ENCODE data around the gene VTI1A. TPM values are rescaled to one million over a fixed set of nuclear protein-coding genes. Genes with fewer than 3 reads are reported as not detected.

The VTI1A gene
- total RNA-seq, 2 experiments from 2014 or later, result 24.9 to 28.4 TPM

DNA sequence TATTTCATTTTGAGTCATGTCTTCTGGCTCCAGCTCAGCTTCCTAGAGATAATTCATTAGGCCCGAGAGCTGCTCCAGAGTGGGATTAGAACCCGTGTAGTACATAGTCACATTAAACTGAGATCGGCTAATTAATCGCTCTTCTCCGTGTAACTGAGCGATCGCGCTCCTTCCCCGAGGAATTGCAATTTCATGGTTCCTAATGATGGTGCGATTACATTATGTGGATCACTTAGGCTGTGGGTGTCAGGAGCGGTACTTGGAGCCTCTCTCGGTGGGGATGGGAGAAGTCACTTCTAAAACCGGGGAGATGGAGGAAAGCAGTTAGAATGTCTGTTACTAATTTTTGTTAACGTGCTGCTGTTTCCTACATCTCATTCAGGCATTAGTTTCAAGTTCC lies 380.1 kb downstream of the VTI1A start:
- Mint-ChIP-seq H3K4me3 (no peak overlapping the region), H3K36me3 (ENCODE audit: low read depth) (peaks cover 7% of the 10 kb centered on the region), H3K4me1 (ENCODE audit: low read depth) (no peaks in the 10 kb centered on the region), H3K9me3 (no peaks in the 10 kb centered on the region), H3K27ac (no peak overlapping the region), H3K27me3 (ENCODE audit: low read depth) (no peaks in the 10 kb centered on the region)
- no peak for DNase-seq
- intact Hi-C loops (cut with micrococcal nuclease), result no loop called here
- CTCF ChIA-PET, result no interaction called here

- intact Hi-C loops (cut with micrococcal nuclease), result no loop called here
- no peaks in the 10 kb centered on the region for H3K4me1 Mint-ChIP-seq (ENCODE audit: low read depth)
- H3K4me3 Mint-ChIP-seq, result no peak overlapping the region
- no peak overlapping the region for H3K27ac Mint-ChIP-seq
- H3K27me3 Mint-ChIP-seq (ENCODE audit: low read depth), result no peaks in the 10 kb centered on the region
- CTCF ChIA-PET, result no interaction called here
- no peaks in the 10 kb centered on the region for H3K9me3 Mint-ChIP-seq
- DNase-seq, result no peak
- H3K36me3 Mint-ChIP-seq (ENCODE audit: low read depth), result peaks cover 4% of the 10 kb centered on the region
These were observed 380.9 kb downstream of the VTI1A start for GRCh38 chr10:112827951-112828350.

GRCh38 chr10:112831859-112832258 lies 384.8 kb downstream of the VTI1A start:
- Mint-ChIP-seq H3K4me1 (ENCODE audit: low read depth) (no peaks in the 10 kb centered on the region), H3K9me3 (no peaks in the 10 kb centered on the region), H3K27me3 (ENCODE audit: low read depth) (no peaks in the 10 kb centered on the region), H3K27ac (no peak overlapping the region), H3K36me3 (ENCODE audit: low read depth) (peaks cover 4% of the 10 kb centered on the region), H3K4me3 (no peak overlapping the region)
- CTCF ChIA-PET, result interaction anchor here (0.5 kb wide), 1 partner anchor 100 kb away, joined by 6 read pairs; no protein-coding TSS in a partner anchor
- DNase-seq, result no peak
- intact Hi-C loops (cut with micrococcal nuclease), result no loop called here

- Mint-ChIP-seq H3K27me3 (ENCODE audit: low read depth) (no peaks in the 10 kb centered on the region), H3K4me1 (ENCODE audit: low read depth) (no peaks in the 10 kb centered on the region), H3K36me3 (ENCODE audit: low read depth) (peaks cover 4% of the 10 kb centered on the region), H3K9me3 (peaks cover under 1% of the 10 kb centered on the region), H3K27ac (no peak overlapping the region), H3K4me3 (no peak overlapping the region)
- CTCF ChIA-PET, result no interaction called here
- intact Hi-C loops (cut with micrococcal nuclease), result no loop called here
- DNase-seq, result no peak
These were observed 385.4 kb downstream of the VTI1A start for GRCh38 chr10:112832361-112832878.

DNA sequence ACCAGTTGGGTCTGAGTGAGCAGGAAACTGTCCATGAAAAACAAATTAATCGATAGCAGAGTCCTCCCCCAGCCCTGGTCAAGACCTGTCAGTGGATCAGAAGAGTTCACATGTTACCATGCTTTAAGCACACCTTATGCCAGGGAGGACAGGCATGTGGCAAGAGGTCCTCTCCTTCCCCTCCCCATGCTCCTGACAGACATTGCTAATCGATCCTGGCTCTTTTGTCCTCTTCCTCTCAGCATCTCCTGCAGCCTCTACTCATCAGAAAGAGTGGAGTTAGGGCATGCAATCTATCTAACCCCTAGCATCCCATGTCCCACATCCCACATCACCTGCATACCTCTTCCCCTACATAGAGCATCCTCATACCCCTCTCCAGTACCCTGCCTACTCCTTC lies 385.9 kb downstream of the VTI1A start:
- H3K4me1 Mint-ChIP-seq (ENCODE audit: low read depth), result no peaks in the 10 kb centered on the region
- no peak for DNase-seq
- CTCF ChIA-PET, result no interaction called here
- peaks cover 4% of the 10 kb centered on the region for H3K36me3 Mint-ChIP-seq (ENCODE audit: low read depth)
- intact Hi-C loops (cut with micrococcal nuclease), result no loop called here
- peaks cover 3% of the 10 kb centered on the region for H3K9me3 Mint-ChIP-seq
- H3K27me3 Mint-ChIP-seq (ENCODE audit: low read depth), result no peaks in the 10 kb centered on the region
- H3K4me3 Mint-ChIP-seq, result no peak overlapping the region
- no peak overlapping the region for H3K27ac Mint-ChIP-seq

GRCh38 chr10:112834751-112835181 lies 387.8 kb downstream of the VTI1A start:
- Mint-ChIP-seq H3K27ac (no peak overlapping the region), H3K9me3 (peaks cover 9% of the 10 kb centered on the region), H3K27me3 (ENCODE audit: low read depth) (no peaks in the 10 kb centered on the region), H3K36me3 (ENCODE audit: low read depth) (peaks cover 2% of the 10 kb centered on the region), H3K4me1 (ENCODE audit: low read depth) (no peaks in the 10 kb centered on the region), H3K4me3 (no peak overlapping the region)
- CTCF ChIA-PET, result interaction anchor here (0.7 kb wide), 1 partner anchor 197 kb away, joined by 3 read pairs; no protein-coding TSS in a partner anchor
- intact Hi-C loops (cut with micrococcal nuclease), result no loop called here
- no peak for DNase-seq

DNA sequence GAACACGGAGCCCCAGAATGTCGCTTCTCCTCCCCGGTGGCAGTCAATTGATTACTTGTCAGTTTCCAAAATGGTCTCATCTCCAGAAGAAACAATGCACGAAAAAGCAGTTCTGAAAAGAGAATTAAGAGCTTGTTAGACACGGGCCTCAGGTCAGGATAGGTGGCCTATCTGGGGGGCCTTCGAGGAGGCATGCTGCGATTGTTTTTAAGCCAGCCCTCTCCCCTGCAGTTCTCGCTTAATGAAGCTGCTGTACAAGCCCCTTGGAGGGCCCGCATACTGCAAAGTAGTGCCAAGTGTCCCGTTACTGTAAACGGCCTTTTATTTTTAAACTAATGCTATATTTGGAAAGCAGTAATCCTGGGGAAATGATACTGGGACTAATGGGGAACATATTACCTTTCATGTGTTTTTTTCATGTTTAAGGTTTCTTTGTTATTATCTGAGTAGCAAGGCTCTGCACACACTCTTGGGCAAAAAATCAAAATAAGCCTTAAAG lies 388.3 kb downstream of the VTI1A start:
- CTCF ChIA-PET, result no interaction called here
- Mint-ChIP-seq H3K36me3 (ENCODE audit: low read depth) (peaks cover 1% of the 10 kb centered on the region), H3K4me1 (ENCODE audit: low read depth) (no peaks in the 10 kb centered on the region), H3K27ac (no peak overlapping the region), H3K27me3 (ENCODE audit: low read depth) (no peaks in the 10 kb centered on the region), H3K9me3 (peaks cover 13% of the 10 kb centered on the region), H3K4me3 (no peak overlapping the region)
- DNase-seq, result no peak
- intact Hi-C loops (cut with micrococcal nuclease), result no loop called here

GRCh38 chr10:112835944-112836451 lies 389.0 kb downstream of the VTI1A start:
- Mint-ChIP-seq H3K36me3 (ENCODE audit: low read depth) (peaks cover 3% of the 10 kb centered on the region), H3K27ac (no peak overlapping the region), H3K4me1 (ENCODE audit: low read depth) (no peaks in the 10 kb centered on the region), H3K4me3 (no peak overlapping the region), H3K9me3 (peaks cover 19% of the 10 kb centered on the region), H3K27me3 (ENCODE audit: low read depth) (no peaks in the 10 kb centered on the region)
- CTCF ChIA-PET, result no interaction called here
- intact Hi-C loops (cut with micrococcal nuclease), result no loop called here
- DNase-seq, result no peak

- Mint-ChIP-seq H3K27ac (no peak overlapping the region), H3K36me3 (ENCODE audit: low read depth) (peaks cover 3% of the 10 kb centered on the region), H3K9me3 (peaks cover 25% of the 10 kb centered on the region), H3K27me3 (ENCODE audit: low read depth) (no peaks in the 10 kb centered on the region), H3K4me3 (no peak overlapping the region), H3K4me1 (ENCODE audit: low read depth) (no peaks in the 10 kb centered on the region)
- CTCF ChIA-PET, result no interaction called here
- intact Hi-C loops (cut with micrococcal nuclease), result no loop called here
- DNase-seq, result no peak
These were observed 391.9 kb downstream of the VTI1A start for GRCh38 chr10:112838784-112839481.

- no peak for DNase-seq
- CTCF ChIA-PET, result no interaction called here
- peaks cover 2% of the 10 kb centered on the region for H3K36me3 Mint-ChIP-seq (ENCODE audit: low read depth)
- peaks cover 27% of the 10 kb centered on the region for H3K9me3 Mint-ChIP-seq
- no peaks in the 10 kb centered on the region for H3K4me1 Mint-ChIP-seq (ENCODE audit: low read depth)
- no peaks in the 10 kb centered on the region for H3K27me3 Mint-ChIP-seq (ENCODE audit: low read depth)
- H3K4me3 Mint-ChIP-seq, result no peak overlapping the region
- H3K27ac Mint-ChIP-seq, result no peak overlapping the region
- intact Hi-C loops (cut with micrococcal nuclease), result no loop called here
These were observed 393.1 kb downstream of the VTI1A start for GRCh38 chr10:112839928-112840654.

GRCh38 chr10:112841549-112841948 lies 394.5 kb downstream of the VTI1A start:
- Mint-ChIP-seq H3K4me3 (no peak overlapping the region), H3K27ac (no peak overlapping the region), H3K27me3 (ENCODE audit: low read depth) (no peaks in the 10 kb centered on the region), H3K4me1 (ENCODE audit: low read depth) (no peaks in the 10 kb centered on the region), H3K36me3 (ENCODE audit: low read depth) (peaks cover 6% of the 10 kb centered on the region), H3K9me3 (peaks cover 32% of the 10 kb centered on the region)
- no peak for DNase-seq
- intact Hi-C loops (cut with micrococcal nuclease), result no loop called here
- CTCF ChIA-PET, result no interaction called here

DNA sequence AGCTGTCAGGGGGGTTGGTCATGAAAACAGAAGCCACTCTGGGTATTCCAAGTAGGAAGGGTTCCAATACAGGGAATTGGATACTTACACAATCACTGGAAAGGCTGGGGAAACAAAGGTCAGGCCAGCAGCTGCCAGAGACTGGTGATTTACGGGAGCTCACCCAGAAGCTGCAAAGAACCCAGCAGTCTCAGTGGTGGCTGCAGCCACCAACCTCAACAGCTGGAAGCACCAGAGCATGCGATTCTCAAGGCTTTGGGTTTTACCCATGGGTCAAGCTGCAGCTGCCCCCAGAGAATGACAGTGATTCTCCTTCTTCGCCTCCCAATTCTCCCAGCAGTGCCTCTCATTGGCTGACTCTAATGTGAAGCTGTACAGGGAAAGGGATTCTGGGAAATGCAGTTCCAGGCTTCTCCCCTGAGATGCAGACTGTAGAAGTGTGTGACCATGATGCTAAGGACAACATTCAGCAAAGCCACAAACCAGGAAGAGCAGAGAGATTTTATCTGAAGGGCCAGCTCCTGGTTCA lies 395.9 kb downstream of the VTI1A start:
- Mint-ChIP-seq H3K9me3 (peaks cover 38% of the 10 kb centered on the region), H3K27me3 (ENCODE audit: low read depth) (no peaks in the 10 kb centered on the region), H3K4me1 (ENCODE audit: low read depth) (no peaks in the 10 kb centered on the region), H3K27ac (no peak overlapping the region), H3K36me3 (ENCODE audit: low read depth) (peaks cover 11% of the 10 kb centered on the region), H3K4me3 (no peak overlapping the region)
- no peak for DNase-seq
- CTCF ChIA-PET, result no interaction called here
- intact Hi-C loops (cut with micrococcal nuclease), result no loop called here
